RWPE1 (cell line): ENCODE data around the gene UPK3BL2.
"Not testable (repeated sequence)": the region's sequence is repeated elsewhere in the genome, so short reads cannot be mapped to it uniquely, and the experiment has no call there.

Source experiments
- CTCF ChIA-PET: fragments of 350-600 bp; sonication (Branson Sonifier 250); formaldehyde crosslinking; extraction: SDS; loops from one replicate; lab custom pipeline; 2021; lab: Yijun Ruan, JAX
- POLR2A ChIA-PET: fragments of 400-600 bp; formaldehyde crosslinking; extraction: SDS; loops from one replicate; lab custom pipeline; 2020; ENCODE audit warnings: antibody characterized with exemption; ENCODE audit not compliant: low non-redundant PET; lab: Yijun Ruan, JAX
- DNase-seq: peaks from one replicate; pipeline ENCODE4 v3.0.0; 2012; ENCODE audit warnings: low spot score
- H3K27ac ChIP-seq: fragments of 450-650 bp; 2 replicates; pipeline ENCODE4 v1.5.1; 2017
- TF ChIP-seq, protein P1 (sequence below): fragments of 450-650 bp; conservative IDR thresholded peaks from 2 replicates; pipeline ENCODE4 v1.5.1; 2017; ENCODE audit warnings: low read depth, mild to moderate bottlenecking

Gene UPK3BL2

GRCh38 chr7:102543596-102543995 is at the start of gene UPK3BL2:
UPK3BL2 (minus strand) TSS chr7:102543696; CDS start chr7:102543636, 60 bp downstream.
- POLR2A ChIA-PET, CTCF ChIA-PET, DNase-seq, H3K27ac ChIP-seq: not testable (repeated sequence)

DNA sequence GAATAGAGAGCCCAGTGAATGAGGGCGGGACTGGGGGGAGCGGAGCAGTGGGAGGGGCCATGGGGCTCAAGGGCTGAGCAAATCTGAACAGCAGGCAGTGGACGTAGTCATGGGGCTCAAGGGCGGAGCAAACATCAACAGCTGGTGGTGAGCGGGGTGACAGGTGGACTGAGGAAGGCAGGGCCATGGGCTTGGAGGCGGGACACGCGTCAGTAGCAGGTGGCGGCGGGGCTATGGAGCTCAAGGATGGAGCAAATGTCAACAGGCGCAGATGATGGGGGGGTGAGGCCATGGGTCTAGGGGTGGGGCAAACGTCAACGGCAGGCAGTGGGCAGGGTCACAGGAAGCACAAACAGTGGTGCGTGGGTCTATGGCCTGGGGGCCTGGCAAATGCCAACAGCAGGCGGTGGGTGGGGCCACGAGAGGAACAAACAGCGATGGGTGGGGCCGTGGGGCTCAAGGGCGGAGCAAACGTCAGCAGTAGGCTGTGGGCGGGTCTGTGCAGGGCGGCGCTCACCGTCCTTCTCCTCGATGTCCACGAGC is 49.1 kb upstream of the UPK3BL2 start:
- CTCF ChIA-PET, DNase-seq, H3K27ac ChIP-seq, POLR2A ChIA-PET: not testable (repeated sequence)

- CTCF ChIA-PET, DNase-seq, POLR2A ChIA-PET, H3K27ac ChIP-seq: not testable (repeated sequence)
Observed at GRCh38 chr7:102589857-102590256, 46.4 kb upstream of the UPK3BL2 start.

GRCh38 chr7:102583495-102583894 is 40.0 kb upstream of the UPK3BL2 start:
- CTCF ChIA-PET, H3K27ac ChIP-seq, POLR2A ChIA-PET, DNase-seq: not testable (repeated sequence)

- DNase-seq, H3K27ac ChIP-seq, CTCF ChIA-PET, POLR2A ChIA-PET: not testable (repeated sequence)
Observed at GRCh38 chr7:102581722-102582121, 38.2 kb upstream of the UPK3BL2 start.

DNA sequence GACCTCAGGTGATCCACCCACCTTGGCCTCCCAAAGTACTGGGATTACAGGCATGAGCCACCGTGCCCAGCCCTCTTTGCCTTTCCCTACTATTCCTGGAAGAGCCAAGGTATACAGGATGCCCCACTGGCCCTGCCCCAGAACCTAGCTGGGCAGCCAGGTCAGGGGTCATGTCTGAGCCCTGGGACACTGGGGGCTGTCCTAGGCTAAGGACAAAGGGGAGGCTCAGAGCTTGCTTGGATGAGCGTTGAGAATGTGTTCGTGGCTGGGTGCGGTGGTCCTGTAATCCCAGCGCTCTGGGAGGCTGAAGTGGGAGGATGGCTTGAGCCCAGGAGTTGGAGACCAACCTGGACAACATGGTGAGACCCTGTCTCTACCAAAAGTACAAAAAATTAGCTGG is 35.0 kb upstream of the UPK3BL2 start:
- H3K27ac ChIP-seq, DNase-seq, CTCF ChIA-PET, POLR2A ChIA-PET: not testable (repeated sequence)

DNA sequence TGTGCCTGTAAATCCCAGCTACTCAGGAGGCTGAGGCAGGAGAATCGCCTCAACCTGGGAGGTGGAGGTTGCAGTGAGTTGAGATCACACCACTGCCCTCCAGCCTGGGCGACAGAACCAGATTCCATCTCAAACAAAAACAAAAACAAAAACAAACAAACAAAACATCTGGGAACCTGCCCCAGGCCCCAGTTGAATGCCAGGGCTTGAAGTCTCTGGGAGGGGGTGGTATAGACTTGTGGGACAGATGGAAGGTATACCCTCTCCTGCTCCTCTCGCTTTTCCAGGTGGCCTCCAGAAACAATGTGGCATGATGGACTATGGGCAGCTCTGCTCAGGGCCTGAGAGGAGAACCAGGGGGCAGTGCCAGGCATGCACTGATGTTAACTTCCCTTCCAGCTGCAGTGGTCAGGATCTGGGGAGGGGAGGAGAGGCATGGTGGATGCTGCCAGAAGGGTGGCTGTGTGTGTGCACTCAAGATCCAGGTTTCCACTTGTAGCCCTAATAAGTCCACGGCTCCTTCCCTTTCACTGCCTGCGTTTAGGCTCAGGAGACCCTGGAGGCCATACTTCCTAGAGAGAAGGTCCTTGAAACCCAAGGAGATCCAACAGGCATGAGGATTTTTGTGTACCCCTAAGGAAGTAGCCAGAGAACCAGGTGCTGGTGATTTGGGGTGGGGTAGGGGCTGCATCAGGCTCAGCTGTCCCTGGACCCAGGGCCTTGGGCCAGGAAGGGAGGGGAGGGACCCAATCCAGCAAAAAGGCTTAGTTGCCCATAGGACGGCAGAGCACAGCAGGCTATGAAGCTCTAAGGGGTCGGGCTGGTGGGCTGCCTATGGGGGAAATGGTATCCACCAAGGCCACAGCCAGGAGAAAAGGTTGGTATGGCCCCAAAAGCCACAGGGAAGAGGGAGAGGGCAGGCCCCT is 34.1 kb upstream of the UPK3BL2 start:
- DNase-seq, CTCF ChIA-PET, H3K27ac ChIP-seq: not testable (repeated sequence)
- POLR2A ChIA-PET, result interaction anchor here (0.6 kb wide), 1 partner anchor 171 kb away, joined by 3 read pairs; the partner anchor contains the start of gene FAM185A

DNA sequence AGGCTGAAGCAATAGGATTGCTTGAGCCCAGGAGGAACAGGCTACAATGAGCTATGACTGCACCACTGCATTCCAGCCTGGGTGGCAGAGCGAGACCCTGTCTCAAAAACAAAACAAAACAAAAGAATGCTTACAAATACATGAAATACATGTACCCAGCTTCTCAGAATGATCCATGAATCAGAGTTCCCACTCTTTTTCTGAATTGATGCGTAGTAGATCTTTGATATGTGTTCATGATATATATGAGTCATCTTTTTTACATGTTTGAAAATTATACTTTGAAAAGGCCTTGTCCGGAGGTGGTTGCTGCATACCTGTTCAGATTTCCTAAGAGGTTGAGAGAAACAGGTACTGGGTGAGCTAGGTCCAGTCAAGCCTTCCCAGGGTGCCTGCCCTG is 32.9 kb upstream of the UPK3BL2 start:
- CTCF ChIA-PET, DNase-seq, POLR2A ChIA-PET, H3K27ac ChIP-seq: not testable (repeated sequence)

DNA sequence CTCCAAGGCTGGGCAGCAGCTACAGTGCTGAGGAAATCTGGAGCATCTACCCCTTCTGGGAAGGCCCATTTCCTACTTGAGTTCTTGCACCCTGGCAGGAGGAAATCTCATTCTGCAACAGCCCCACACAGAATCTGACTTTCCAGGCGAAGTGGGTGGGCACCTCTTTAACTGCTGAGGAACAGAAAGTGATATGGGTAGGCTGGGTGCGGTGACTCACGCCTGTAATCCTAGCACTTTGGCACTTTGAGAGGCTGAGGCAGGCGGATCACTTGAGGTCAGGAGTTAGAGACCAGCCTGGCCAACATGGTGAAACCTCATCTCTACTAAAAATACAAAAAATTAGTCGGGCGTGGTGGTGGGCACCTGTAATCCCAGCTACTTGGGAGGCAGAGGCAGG is 31.1 kb upstream of the UPK3BL2 start:
- DNase-seq, POLR2A ChIA-PET, H3K27ac ChIP-seq, CTCF ChIA-PET: not testable (repeated sequence)

DNA sequence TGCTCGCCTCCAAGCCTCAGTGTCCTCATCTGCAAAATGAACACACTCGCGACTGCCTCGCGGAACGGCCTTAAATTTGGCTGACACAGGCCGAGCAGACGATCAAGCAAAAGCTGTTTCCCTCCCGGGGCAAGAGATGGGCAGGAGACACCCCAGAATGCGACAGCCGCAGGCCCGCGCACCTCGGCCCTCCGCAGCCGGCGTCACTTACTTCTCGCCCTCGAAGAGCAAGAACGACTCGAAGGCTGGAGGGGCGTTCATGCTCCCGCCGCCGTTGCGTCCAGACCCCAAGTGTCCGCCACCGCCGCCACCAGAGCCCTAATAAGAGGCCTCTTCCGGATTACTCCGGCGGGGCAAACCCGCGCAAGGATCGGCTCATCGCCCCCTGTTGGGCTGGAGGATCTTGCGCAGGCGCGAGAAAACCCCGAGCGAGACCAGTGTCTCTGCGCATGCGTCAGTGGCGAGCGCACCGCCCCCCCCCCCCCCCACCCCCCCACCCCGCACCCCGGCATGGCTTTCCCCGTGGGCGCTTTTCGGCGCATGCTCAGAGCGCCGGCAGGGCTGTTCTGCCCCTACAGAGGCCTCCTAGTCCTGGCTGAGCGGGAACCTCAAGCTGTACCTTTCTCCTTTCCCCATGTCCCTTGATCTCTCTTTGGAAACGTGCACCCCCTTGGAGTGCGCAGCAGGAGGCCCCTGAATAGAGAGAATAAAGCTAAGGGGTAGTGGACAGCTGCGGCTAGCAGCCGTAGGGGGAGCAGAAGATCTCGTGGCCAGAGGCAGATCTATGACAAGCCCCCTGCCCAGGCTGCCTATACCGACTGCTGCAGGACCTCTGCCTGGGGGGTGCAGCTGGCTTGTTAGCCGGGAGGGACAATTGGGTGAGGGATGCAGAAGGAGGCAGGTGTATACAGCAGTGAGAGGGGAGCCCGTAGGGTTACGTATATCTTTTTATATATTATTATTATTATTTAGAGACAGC is 29.1 kb upstream of the UPK3BL2 start, which contains the start of gene POLR2J3:
TSS of gene POLR2J3 (minus strand) at position 323 of the 979 bp plus-strand sequence. CDS start at position 261, 62 bp downstream.
- DNase-seq, POLR2A ChIA-PET, CTCF ChIA-PET: not testable (repeated sequence)
- peak within 1 kb of the TSS; percentile 62 for H3K27ac ChIP-seq
- TF ChIP-seq, protein P1, sequence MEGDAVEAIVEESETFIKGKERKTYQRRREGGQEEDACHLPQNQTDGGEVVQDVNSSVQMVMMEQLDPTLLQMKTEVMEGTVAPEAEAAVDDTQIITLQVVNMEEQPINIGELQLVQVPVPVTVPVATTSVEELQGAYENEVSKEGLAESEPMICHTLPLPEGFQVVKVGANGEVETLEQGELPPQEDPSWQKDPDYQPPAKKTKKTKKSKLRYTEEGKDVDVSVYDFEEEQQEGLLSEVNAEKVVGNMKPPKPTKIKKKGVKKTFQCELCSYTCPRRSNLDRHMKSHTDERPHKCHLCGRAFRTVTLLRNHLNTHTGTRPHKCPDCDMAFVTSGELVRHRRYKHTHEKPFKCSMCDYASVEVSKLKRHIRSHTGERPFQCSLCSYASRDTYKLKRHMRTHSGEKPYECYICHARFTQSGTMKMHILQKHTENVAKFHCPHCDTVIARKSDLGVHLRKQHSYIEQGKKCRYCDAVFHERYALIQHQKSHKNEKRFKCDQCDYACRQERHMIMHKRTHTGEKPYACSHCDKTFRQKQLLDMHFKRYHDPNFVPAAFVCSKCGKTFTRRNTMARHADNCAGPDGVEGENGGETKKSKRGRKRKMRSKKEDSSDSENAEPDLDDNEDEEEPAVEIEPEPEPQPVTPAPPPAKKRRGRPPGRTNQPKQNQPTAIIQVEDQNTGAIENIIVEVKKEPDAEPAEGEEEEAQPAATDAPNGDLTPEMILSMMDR, result peak; percentile 34; the same call in 1 of the 2 replicates

GRCh38 chr7:102568620-102569019 is 25.1 kb upstream of the UPK3BL2 start:
- H3K27ac ChIP-seq, CTCF ChIA-PET: not testable (repeated sequence)

DNA sequence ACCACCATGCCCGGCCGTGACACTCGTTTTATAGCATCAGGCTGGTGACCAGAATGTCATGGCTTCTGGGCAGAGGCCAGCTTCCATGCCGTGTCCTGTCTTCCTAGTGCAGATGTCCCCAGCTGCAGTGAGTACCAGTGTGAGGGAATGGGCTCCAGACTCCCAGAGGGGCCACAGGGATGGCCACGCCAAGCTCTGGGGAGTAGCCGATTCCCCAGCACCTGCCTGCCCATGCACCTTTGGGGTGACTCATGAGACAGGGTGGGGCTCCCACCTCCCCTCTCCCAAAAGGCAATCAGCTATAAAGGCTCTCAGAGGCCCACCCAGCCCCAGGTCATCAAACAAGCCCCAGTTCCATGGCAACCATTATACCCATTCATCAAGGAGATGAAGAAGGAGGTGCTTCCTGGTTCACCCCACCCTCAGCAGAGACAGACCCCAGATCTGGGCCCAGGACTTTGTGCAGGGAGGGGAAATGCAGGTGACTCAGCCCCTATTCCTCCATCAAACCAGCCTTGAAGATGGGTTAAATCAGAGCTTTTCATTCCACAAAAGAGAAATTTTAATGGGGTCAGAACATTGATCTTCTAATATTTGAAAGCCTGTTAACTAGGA is 7.4 kb upstream of the UPK3BL2 start, which contains the start of gene SPDYE2:
TSS of gene SPDYE2 (plus strand) at position 419 of the 615 bp plus-strand sequence. CDS start 2,030 bp downstream, outside the sequence.
- DNase-seq, CTCF ChIA-PET, H3K27ac ChIP-seq, POLR2A ChIA-PET: not testable (repeated sequence)

More at GRCh38 chr7:102568620-102569019, 25.1 kb upstream of the UPK3BL2 start:
- POLR2A ChIA-PET, DNase-seq: not testable (repeated sequence)

- H3K27ac ChIP-seq, CTCF ChIA-PET, POLR2A ChIA-PET, DNase-seq: not testable (repeated sequence)
Observed at GRCh38 chr7:102546353-102546752, 2.9 kb upstream of the UPK3BL2 start.

- POLR2A ChIA-PET, H3K27ac ChIP-seq, DNase-seq, CTCF ChIA-PET: not testable (repeated sequence)
Observed at GRCh38 chr7:102545288-102545687, 1.8 kb upstream of the UPK3BL2 start.
